PFSK-1 (cell line): Measurements from ENCODE around the gene COL18A1.

Source experiments
- FOXP2 ChIP-seq: optimal IDR thresholded peaks from 2 replicates; pipeline ENCODE3; 2011; ENCODE audit warnings: borderline replicate concordance, control low read depth, inconsistent platforms; ENCODE audit not compliant: insufficient read depth; ENCODE audit errors: extremely low read length, extremely low read depth
- POLR2AphosphoS5 ChIP-seq: IDR thresholded peaks from 2 replicates; pipeline ENCODE4 v1.6.1; 2012; ENCODE audit warnings: low read depth, mild to moderate bottlenecking, control low read depth, low read length, moderate library complexity
- SIN3A ChIP-seq: IDR thresholded peaks from 2 replicates; pipeline ENCODE4 v1.6.1; 2012; ENCODE audit warnings: mild to moderate bottlenecking, low read length, moderate library complexity, borderline replicate concordance; ENCODE audit not compliant: insufficient read depth
- TAF1 ChIP-seq: IDR thresholded peaks from 2 replicates; pipeline ENCODE4 v1.6.1; 2012; ENCODE audit warnings: low read length, control low read depth, borderline replicate concordance; ENCODE audit not compliant: insufficient read depth
- TF ChIP-seq, protein P1 (sequence below), 2 experiments: IDR thresholded peaks; 2 replicates each; pipeline versions ENCODE4 v1.6.1 to v1.8.0; 2011 to 2012; ENCODE audit warnings: low read depth in 2 of 2, low read length in 2 of 2, control low read depth in 1 of 2, inconsistent platforms in 1 of 2, mild to moderate bottlenecking in 1 of 2, moderate library complexity in 1 of 2; ENCODE audit not compliant: insufficient read depth in 1 of 2

The COL18A1 gene

DNA sequence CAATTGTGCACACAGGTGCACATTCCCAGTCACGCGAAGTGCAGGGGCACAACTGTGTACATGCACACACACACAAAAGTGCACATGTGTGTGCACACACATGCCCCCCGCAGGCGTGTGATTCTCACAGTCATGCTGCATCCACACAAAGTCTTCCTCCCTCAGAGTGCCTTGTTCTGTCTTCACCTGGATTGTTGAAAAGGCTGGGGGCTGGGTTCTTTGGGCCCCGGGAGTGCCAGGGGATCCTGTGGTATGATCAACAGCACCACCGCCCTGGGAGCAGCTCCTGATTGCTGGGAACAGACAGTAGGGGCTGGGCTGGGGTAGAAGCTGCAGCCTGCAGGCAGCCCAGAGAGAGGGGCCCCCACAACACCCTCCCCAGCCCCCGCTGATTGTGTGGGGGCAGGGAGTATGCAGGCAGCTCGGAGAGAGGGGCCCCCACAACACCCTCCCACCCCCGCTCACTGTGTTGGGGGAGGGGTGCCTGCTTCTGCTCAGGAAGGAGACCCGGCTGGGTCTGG, 3.4 kb downstream of the COL18A1 start:
- TF ChIP-seq POLR2AphosphoS5 = no peak
- TF ChIP-seq TAF1 = no peak
- TF ChIP-seq, protein P1, sequence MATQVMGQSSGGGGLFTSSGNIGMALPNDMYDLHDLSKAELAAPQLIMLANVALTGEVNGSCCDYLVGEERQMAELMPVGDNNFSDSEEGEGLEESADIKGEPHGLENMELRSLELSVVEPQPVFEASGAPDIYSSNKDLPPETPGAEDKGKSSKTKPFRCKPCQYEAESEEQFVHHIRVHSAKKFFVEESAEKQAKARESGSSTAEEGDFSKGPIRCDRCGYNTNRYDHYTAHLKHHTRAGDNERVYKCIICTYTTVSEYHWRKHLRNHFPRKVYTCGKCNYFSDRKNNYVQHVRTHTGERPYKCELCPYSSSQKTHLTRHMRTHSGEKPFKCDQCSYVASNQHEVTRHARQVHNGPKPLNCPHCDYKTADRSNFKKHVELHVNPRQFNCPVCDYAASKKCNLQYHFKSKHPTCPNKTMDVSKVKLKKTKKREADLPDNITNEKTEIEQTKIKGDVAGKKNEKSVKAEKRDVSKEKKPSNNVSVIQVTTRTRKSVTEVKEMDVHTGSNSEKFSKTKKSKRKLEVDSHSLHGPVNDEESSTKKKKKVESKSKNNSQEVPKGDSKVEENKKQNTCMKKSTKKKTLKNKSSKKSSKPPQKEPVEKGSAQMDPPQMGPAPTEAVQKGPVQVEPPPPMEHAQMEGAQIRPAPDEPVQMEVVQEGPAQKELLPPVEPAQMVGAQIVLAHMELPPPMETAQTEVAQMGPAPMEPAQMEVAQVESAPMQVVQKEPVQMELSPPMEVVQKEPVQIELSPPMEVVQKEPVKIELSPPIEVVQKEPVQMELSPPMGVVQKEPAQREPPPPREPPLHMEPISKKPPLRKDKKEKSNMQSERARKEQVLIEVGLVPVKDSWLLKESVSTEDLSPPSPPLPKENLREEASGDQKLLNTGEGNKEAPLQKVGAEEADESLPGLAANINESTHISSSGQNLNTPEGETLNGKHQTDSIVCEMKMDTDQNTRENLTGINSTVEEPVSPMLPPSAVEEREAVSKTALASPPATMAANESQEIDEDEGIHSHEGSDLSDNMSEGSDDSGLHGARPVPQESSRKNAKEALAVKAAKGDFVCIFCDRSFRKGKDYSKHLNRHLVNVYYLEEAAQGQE (IDR thresholded peaks at IDR 0.05; ENCODE audit: insufficient read depth in 1 of 2, low read depth in 2 of 2, low read length in 2 of 2) = no peak
- TF ChIP-seq FOXP2 = no peak
- no peak for TF ChIP-seq SIN3A

DNA sequence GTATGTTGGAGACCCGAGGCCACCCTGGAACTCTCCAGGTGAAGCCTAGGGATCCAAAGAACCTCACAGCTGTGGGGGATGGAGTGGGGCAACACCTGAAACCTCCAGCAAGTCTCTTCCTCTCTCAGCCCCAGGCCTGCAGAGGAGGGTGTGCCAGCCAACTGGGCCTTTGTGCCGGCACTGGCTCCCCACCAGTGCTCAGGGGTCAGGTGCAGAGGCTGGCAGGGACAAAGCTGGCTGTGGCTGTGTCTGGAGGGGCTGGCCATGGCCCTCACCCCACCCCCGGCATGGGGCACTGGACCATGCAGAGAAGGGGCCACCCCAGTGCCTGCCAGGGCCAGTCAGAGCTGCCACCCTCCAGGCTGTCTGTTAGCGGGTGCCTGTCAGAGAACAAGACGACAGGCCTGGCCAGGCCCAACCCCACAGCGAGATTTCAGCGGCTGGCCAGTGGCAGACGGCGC, 3.9 kb downstream of the COL18A1 start:
- TF ChIP-seq SIN3A = no peak
- TF ChIP-seq, protein P1 (IDR thresholded peaks at IDR 0.05; ENCODE audit: insufficient read depth in 1 of 2, low read depth in 2 of 2, low read length in 2 of 2) = no peak
- TF ChIP-seq TAF1 = no peak
- TF ChIP-seq FOXP2 = no peak
- TF ChIP-seq POLR2AphosphoS5 = no peak

DNA sequence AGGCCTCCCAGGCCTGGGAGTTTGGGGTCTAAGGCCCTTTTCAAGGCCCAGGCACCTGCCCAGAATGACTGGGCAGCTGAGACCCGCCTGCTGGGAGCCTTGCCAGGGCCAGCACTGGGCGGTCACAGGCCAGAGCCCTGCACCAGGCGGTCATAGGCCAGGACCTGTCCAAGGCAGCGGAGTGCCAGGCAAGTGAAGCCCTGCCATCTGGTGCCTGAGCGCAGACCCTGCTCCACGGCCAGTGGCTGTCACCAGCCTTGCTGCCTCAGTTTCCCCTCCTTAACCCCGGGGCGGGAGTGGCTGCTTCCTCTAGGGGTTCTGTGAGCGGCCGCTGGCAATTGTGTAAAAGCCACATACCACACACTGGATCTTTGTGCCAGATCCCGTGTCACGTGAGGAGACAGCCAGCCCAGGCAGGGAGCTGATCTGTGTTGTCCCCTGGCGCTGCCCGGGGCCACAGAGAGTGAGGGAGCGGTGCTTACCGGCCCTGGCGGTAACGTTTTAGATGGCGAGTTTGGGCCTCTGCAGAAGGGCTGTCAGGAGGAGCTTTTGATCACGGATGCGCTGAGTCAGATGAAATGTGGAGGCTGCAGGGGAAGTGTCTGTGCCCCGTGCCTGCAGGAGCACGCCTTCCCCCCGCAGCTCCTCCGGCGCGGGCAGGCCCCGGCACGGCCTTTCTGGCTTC, 4.6 kb downstream of the COL18A1 start:
- TF ChIP-seq FOXP2 (no peak), SIN3A (no peak), TAF1 (no peak), POLR2AphosphoS5 (no peak)
- TF ChIP-seq, protein P1 (IDR thresholded peaks at IDR 0.05; ENCODE audit: insufficient read depth in 1 of 2, low read depth in 2 of 2, low read length in 2 of 2) = no peak

DNA sequence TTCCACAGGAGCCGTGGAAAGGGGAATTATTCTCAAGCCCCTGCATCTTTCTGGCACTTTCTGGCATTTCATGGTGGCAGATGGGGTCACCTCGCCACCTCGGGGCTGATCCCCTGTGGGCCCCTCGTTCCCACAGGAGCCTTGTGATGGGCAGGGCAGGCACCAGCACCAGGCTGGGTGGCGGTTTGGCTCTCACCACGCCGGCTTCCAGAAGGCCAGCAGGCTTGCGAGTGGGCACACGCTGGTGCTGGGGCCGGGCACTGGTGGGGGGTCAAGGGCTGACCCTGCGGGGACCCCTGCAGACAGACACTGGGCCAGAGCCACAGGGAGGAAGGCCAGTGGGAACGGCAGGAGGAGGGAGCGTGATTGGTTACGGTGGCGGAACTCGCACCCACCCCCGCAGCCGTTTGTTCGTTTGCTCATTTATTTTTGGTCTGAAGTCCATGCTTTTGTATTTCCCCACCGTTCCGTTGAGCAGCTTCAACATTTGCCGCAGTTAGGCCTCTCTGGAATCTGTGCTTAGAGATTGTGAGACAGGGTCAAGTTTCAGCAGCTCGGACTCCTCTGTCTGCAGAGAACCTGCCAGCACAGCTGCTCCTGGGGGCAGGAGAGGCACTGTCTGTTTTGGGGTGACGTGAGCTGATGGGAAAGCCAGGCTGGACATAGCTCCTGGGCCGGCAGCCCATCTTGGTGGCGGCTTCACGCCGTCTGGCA, 5.3 kb downstream of the COL18A1 start:
- TF ChIP-seq SIN3A = no peak
- no peak for TF ChIP-seq TAF1
- TF ChIP-seq, protein P1 (IDR thresholded peaks at IDR 0.05; ENCODE audit: insufficient read depth in 1 of 2, low read depth in 2 of 2, low read length in 2 of 2) = no peak
- no peak for TF ChIP-seq POLR2AphosphoS5
- no peak for TF ChIP-seq FOXP2
